Ishikawa (cell line): Measurements from ENCODE around the gene PDE11A.

Experiments used
- CEBPB ChIP-seq: IDR thresholded peaks from 2 replicates; pipeline ENCODE4 v1.6.1; 2012
- CREB1 ChIP-seq: IDR thresholded peaks from 2 replicates; pipeline ENCODE4 v1.6.1; 2012; ENCODE audit warnings: low read depth
- EGR1 ChIP-seq: IDR thresholded peaks from 2 replicates; pipeline ENCODE4 v1.6.1; 2012
- EP300 ChIP-seq: IDR thresholded peaks from 2 replicates; pipeline ENCODE4 v1.6.1; 2012; ENCODE audit warnings: borderline replicate concordance
- FOXM1 ChIP-seq: IDR thresholded peaks from 2 replicates; pipeline ENCODE4 v1.6.1; 2012; ENCODE audit warnings: low read depth, borderline replicate concordance
- NFIC ChIP-seq: IDR thresholded peaks from 2 replicates; pipeline ENCODE4 v1.6.1; 2012
- RAD21 ChIP-seq: IDR thresholded peaks from 2 replicates; pipeline ENCODE4 v1.6.1; 2012; ENCODE audit warnings: low read depth
- TAF1 ChIP-seq: IDR thresholded peaks from 2 replicates; pipeline ENCODE4 v1.6.1; 2012; ENCODE audit warnings: low read depth, mild to moderate bottlenecking
- TCF12 ChIP-seq: IDR thresholded peaks from 2 replicates; pipeline ENCODE4 v1.6.1; 2012; ENCODE audit warnings: low read depth
- TEAD4 ChIP-seq: IDR thresholded peaks from 2 replicates; pipeline ENCODE4 v1.6.1; 2012
- YY1 ChIP-seq: IDR thresholded peaks from 2 replicates; pipeline ENCODE4 v1.6.1; 2012; ENCODE audit warnings: low read depth
- ZBTB7A ChIP-seq: IDR thresholded peaks from 2 replicates; pipeline ENCODE4 v1.6.1; 2012; ENCODE audit warnings: low read depth
- TF ChIP-seq, protein P1 (sequence below): IDR thresholded peaks from 2 replicates; pipeline ENCODE4 v1.6.1; 2012
- TF ChIP-seq, protein P2 (sequence below): IDR thresholded peaks from 2 replicates; pipeline ENCODE4 v1.6.1; 2012
- TF ChIP-seq, protein P3 (sequence below): IDR thresholded peaks from 2 replicates; pipeline ENCODE4 v1.6.1; 2012; ENCODE audit warnings: low read depth, mild to moderate bottlenecking

Gene PDE11A

DNA sequence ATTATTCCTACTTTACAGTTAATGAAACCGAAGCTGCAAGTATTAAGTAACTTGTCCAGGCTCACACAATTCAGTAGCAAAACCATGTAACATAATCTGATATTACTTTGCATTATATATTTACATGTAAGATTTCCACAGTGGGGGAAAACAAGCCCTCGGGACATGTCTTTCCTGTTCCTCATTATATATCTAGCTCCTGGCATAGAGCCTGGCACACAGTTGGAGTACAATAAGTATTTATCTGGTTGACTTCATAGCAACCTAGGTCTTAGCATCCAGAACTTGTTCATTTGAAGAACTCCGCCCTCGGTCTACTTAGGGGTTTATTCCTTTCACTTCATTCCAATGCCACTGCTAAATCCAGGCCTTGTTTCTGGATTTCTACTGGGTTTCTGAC lies 38.1 kb upstream of the PDE11A start:
- TF ChIP-seq, protein P1, sequence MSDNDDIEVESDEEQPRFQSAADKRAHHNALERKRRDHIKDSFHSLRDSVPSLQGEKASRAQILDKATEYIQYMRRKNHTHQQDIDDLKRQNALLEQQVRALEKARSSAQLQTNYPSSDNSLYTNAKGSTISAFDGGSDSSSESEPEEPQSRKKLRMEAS: no peak
- no peak for TF ChIP-seq CEBPB
- no peak for TF ChIP-seq TCF12
- TF ChIP-seq TAF1: no peak
- TF ChIP-seq TEAD4: no peak
- TF ChIP-seq, protein P2, sequence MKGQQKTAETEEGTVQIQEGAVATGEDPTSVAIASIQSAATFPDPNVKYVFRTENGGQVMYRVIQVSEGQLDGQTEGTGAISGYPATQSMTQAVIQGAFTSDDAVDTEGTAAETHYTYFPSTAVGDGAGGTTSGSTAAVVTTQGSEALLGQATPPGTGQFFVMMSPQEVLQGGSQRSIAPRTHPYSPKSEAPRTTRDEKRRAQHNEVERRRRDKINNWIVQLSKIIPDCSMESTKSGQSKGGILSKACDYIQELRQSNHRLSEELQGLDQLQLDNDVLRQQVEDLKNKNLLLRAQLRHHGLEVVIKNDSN: no peak
- no peak for TF ChIP-seq FOXM1
- no peak for TF ChIP-seq ZBTB7A
- no peak for TF ChIP-seq NFIC

DNA sequence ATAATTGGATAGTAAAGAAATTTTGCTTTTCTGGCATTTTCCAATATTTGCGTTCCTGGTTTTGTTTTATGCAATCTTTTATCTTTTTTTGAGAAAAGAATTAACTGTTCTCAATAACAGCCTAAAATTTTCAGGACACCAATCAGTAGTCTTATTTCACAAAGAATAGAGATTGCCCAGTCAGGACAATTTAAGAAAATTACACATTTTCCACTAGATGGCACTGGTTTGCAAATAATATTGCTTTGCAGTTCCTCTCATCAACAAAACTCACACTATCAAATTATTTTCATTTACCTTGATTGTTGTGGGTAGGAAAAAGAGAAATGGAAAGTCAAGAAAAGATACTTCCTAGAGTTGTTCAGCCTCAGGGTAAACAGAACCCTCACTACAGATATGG lies 37.2 kb upstream of the PDE11A start:
- TF ChIP-seq CEBPB (no peak), RAD21 (peak; percentile 70)

DNA sequence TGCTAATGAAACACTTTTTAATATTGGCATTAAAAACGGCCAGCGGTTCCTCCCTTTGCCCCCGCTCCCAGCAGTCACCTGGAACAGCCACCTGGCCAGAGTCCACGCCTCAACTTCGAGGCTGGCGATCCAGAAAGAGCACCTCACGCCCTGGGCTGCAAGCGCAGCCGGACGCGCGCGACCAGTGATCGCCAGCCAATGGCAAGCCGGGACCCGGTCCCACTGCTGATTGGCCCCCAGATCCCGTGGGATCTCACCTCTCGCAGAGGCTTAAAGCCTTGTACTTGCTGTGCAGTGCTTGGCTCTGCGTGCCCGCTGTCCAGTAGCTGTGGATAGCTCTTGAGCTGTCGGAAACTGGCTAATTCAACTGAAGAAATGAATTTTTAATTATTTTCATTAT lies 35.6 kb upstream of the PDE11A start:
- TF ChIP-seq TCF12: no peak
- no peak for TF ChIP-seq TEAD4
- TF ChIP-seq EGR1: no peak
- TF ChIP-seq CREB1: no peak
- TF ChIP-seq EP300: no peak
- no peak for TF ChIP-seq NFIC
- TF ChIP-seq YY1: no peak
- TF ChIP-seq, protein P2: no peak
- TF ChIP-seq ZBTB7A: no peak
- TF ChIP-seq FOXM1: no peak
- TF ChIP-seq, protein P3, sequence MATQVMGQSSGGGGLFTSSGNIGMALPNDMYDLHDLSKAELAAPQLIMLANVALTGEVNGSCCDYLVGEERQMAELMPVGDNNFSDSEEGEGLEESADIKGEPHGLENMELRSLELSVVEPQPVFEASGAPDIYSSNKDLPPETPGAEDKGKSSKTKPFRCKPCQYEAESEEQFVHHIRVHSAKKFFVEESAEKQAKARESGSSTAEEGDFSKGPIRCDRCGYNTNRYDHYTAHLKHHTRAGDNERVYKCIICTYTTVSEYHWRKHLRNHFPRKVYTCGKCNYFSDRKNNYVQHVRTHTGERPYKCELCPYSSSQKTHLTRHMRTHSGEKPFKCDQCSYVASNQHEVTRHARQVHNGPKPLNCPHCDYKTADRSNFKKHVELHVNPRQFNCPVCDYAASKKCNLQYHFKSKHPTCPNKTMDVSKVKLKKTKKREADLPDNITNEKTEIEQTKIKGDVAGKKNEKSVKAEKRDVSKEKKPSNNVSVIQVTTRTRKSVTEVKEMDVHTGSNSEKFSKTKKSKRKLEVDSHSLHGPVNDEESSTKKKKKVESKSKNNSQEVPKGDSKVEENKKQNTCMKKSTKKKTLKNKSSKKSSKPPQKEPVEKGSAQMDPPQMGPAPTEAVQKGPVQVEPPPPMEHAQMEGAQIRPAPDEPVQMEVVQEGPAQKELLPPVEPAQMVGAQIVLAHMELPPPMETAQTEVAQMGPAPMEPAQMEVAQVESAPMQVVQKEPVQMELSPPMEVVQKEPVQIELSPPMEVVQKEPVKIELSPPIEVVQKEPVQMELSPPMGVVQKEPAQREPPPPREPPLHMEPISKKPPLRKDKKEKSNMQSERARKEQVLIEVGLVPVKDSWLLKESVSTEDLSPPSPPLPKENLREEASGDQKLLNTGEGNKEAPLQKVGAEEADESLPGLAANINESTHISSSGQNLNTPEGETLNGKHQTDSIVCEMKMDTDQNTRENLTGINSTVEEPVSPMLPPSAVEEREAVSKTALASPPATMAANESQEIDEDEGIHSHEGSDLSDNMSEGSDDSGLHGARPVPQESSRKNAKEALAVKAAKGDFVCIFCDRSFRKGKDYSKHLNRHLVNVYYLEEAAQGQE: no peak
- TF ChIP-seq, protein P1: no peak

DNA sequence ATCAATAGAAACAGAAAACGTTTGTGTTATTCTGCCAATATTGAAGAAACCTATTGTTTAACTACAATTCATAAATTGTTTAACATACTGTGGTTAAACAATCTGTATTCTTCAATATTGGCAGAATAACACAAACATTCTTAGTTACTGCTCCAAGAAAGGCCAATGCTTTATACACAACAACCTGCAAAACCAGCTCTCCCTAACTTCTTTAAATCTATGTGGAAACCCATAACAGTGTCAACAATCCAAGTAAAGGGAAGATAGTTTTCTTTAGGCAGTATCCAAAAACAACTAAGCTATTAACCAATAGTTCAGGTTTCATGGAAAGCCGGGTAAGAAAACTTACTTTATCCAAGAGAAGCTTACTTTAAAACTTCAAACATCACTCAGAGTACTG lies 33.5 kb upstream of the PDE11A start:
- no peak for TF ChIP-seq FOXM1
- TF ChIP-seq, protein P2: no peak
- no peak for TF ChIP-seq TCF12
- TF ChIP-seq EP300: no peak
- TF ChIP-seq YY1: no peak
- no peak for TF ChIP-seq TAF1
- TF ChIP-seq NFIC: no peak
- TF ChIP-seq, protein P1: no peak
- no peak for TF ChIP-seq EGR1
- TF ChIP-seq CEBPB: no peak
- no peak for TF ChIP-seq ZBTB7A
- no peak for TF ChIP-seq CREB1
- TF ChIP-seq, protein P3: no peak
- no peak for TF ChIP-seq RAD21
- TF ChIP-seq TEAD4: no peak

DNA sequence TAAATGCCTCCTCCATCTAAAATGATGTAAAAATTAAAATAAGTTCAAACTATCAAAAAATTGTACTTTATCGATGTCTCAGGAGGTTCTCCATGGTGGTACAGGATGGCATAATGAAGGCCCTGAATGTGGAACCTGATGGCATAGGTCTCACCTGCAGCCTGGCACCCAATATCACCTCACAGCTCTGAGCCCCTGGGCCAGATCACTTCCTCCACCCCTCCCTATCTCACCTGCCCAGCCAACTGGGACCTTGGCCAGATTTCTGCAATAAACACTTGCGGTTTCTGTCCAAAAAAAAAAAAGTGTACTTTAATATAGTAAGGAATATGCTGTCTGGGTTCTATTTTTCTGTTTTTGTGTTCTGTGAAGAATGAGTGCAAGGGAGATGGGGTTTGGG lies 33.0 kb upstream of the PDE11A start:
- TF ChIP-seq FOXM1 (no peak), NFIC (no peak), CEBPB (no peak)

DNA sequence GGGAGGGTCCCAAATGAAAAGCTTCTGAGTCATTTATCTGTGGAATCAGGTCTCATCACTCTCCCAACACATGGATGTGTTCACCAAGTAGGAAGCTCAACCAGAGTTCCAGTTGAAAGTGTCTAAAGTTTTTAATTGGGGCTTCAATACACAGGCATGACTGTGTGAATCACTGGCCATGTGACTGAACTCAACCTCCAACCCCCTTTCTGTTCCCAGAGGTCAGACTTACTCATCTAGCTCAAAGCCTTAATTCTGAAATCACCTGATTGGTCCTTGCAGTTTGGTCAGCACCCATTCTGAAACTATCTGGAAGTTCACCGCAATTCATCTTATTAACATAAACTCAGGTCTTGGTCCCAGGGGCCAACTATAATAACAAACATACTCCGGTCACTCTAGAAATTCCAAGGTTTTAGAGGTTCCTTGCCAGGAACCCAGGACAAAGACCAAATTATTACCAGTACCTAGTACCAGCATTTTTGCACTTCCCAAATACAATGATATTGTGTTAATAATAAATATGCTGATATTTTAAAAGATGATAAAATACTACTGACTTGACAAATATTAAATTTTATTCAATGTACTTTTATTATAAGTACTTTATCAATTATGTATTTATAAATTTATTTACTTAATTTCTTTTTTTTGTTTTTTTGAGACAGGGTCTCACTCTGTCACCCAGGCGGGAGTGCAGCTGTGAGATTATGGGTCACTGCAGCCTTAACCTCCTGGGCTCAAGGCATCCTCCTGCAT lies 28.9 kb upstream of the PDE11A start:
- TF ChIP-seq, protein P2: 0 out of 2 replicates have a peak, but pooled peaks have one; percentile 34
- TF ChIP-seq NFIC (no peak), RAD21 (no peak), TCF12 (no peak), FOXM1 (no peak)
- TF ChIP-seq, protein P3: no peak
